Uterus (tissue), 2 donors: ENCODE data around the gene SMIM5.

Experiments
- CTCF ChIP-seq, 4 experiments: fragments of 200-600 bp in 2 of 4; fragments of 450-650 bp in 2 of 4; sonication (generic) in 2 of 4; IDR thresholded peaks; one replicate each; pipeline ENCODE4 v1.5.1; 2016 to 2019; ENCODE audit warnings: antibody characterized with exemption in 4 of 4, mild to moderate bottlenecking in 2 of 4, moderate library complexity in 1 of 4
- POLR2A ChIP-seq, 2 donors: fragments of 450-650 bp; IDR thresholded peaks; one replicate each; pipeline ENCODE4 v1.6.1; 2016; ENCODE audit warnings: antibody characterized with exemption in 2 of 2, mild to moderate bottlenecking in 1 of 2, moderate library complexity in 1 of 2

- TF ChIP-seq POLR2A (IDR thresholded peaks at IDR 0.05) (no peak), CTCF (IDR thresholded peaks at IDR 0.05) (no peak)
Measured at GRCh38 chr17:75626496-75627038, 6.7 kb upstream of the SMIM5 start.
